ENCODE data around the gene PARD3B. TPM values are rescaled to one million over a fixed set of nuclear protein-coding genes. Genes with fewer than 3 reads are reported as not detected.

The PARD3B gene
- total and polyA plus RNA-seq, 4 donors, result 6.8 to 50.9 (median 22.5) TPM

DNA sequence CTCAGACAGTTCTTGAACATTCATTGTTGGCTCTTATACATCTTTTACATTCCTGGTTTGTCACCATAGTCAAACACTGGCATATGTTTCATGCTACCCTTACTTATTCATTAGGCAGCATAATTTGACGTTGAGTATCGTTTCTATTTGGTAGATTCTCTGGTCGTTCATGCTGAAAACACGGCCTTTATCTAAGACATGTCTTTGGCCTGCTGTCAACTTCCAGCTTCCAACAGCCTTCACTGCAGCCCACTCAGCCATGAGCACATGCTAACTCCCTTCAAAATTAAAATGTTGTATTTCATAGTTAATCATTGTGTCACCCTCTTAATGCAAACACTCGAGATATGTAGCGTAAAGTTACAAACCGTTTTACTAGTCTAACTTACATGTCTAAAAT lies 644.0 kb downstream of the PARD3B start:
- WGBS, 2 donors, result 60 to 70% methylated on average over 7 of the region's 7 CpGs
- DNase-seq (no peak), ATAC-seq (ENCODE audit: low FRiP score) (no peak)
- Histone ChIP-seq H3K4me3 (ENCODE audit: low read length in 2 of 2) (no peak overlapping the region), H3K27me3 (ENCODE audit: control insufficient read depth in 1 of 2, insufficient read depth in 2 of 2, low read length in 1 of 2) (no peaks in the 10 kb centered on the region), H3K27ac (ENCODE audit: low read depth in 1 of 2, low read length in 2 of 2) (no peak overlapping the region), H3K36me3 (ENCODE audit: control insufficient read depth in 1 of 2, insufficient read depth in 2 of 2, low read length in 1 of 2) (no peaks in the 10 kb centered on the region), H3K9me3 (ENCODE audit: control insufficient read depth, low read length) (no peaks in the 10 kb centered on the region), H3K4me1 (ENCODE audit: control insufficient read depth in 1 of 2, insufficient read depth in 2 of 2, low read length in 2 of 2) (no peaks in the 10 kb centered on the region)
- intact Hi-C loops (cut with DNase I), result no loop called here

DNA sequence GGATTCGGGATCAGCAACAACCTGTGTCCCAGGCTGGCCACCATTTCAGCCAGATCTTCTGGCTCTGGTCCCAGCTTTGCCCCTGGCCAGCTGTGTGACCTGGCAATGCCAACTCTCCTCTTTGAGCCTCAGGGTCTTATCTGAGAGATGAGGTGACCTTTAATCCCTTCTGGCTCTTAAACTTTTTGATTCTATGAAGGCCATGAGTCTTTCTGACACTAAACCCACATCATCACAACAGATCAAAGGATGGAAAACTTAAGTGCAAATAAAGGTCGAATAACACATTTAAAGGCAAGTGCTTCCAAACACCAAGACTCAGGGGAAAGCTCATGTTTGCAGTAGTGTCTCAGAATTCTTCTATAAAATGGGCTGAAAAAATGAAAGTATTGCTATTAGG lies 645.3 kb downstream of the PARD3B start:
- 92 to 94% methylated on average over 2 of the region's 2 CpGs for WGBS, 2 donors
- Histone ChIP-seq H3K4me1 (ENCODE audit: control insufficient read depth in 1 of 2, insufficient read depth in 2 of 2, low read length in 2 of 2) (no peaks in the 10 kb centered on the region), H3K36me3 (ENCODE audit: control insufficient read depth in 1 of 2, insufficient read depth in 2 of 2, low read length in 1 of 2) (no peaks in the 10 kb centered on the region), H3K9me3 (ENCODE audit: control insufficient read depth, low read length) (no peaks in the 10 kb centered on the region), H3K4me3 (ENCODE audit: low read length in 2 of 2) (no peak overlapping the region), H3K27me3 (ENCODE audit: control insufficient read depth in 1 of 2, insufficient read depth in 2 of 2, low read length in 1 of 2) (no peaks in the 10 kb centered on the region), H3K27ac (ENCODE audit: low read depth in 1 of 2, low read length in 2 of 2) (no peak overlapping the region)
- DNase-seq (no peak), ATAC-seq (ENCODE audit: low FRiP score) (no peak)
- intact Hi-C loops (cut with DNase I), result no loop called here

DNA sequence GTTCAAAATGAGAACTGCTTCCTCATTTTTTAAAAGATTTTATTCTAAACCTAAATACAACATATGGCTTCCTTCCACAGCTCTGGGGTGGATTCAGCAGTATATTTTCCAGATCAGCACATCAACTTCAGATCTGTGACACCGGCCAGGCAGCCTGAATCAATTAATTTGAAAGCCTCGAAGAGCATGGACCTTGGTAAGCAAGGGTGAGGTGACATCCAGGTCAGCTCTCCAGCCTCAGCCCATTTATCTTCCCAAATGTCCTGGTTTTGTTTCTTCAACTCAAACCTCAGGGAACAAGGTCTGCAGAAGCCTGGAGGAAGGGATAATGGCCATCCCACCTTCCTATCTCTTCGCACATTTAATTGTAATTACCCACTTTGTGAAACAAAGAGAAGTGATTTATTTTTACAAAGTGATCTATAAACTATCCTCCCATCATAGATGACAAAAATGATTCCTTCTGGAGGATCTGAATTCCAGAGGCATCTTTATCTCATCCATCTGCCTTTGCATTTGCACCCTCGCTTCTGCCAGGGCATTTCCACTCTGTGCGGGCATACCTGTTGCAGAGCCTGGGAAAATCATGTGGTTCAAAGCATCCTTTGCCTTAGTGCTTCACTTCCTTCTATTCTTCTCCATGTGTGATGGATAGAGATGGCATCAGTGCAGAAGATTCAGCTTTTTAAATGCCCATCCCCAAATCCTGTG lies 648.0 kb downstream of the PARD3B start:
- ATAC-seq (ENCODE audit: low FRiP score) (no peak), DNase-seq (no peak)
- intact Hi-C loops (cut with DNase I), result no loop called here
- no peaks in the 10 kb centered on the region for H3K4me1 ChIP-seq (ENCODE audit: control insufficient read depth in 1 of 2, insufficient read depth in 2 of 2, low read length in 2 of 2)
- no peaks in the 10 kb centered on the region for H3K9me3 ChIP-seq (ENCODE audit: control insufficient read depth, low read length)
- 78% methylated on average over 5 of the region's 5 CpGs for WGBS, 2 donors
- H3K36me3 ChIP-seq (ENCODE audit: control insufficient read depth in 1 of 2, insufficient read depth in 2 of 2, low read length in 1 of 2), result no peaks in the 10 kb centered on the region
- H3K4me3 ChIP-seq (ENCODE audit: low read length in 2 of 2), result no peak overlapping the region
- H3K27me3 ChIP-seq (ENCODE audit: control insufficient read depth in 1 of 2, insufficient read depth in 2 of 2, low read length in 1 of 2), result no peaks in the 10 kb centered on the region
- no peak overlapping the region for H3K27ac ChIP-seq (ENCODE audit: low read depth in 1 of 2, low read length in 2 of 2)

DNA sequence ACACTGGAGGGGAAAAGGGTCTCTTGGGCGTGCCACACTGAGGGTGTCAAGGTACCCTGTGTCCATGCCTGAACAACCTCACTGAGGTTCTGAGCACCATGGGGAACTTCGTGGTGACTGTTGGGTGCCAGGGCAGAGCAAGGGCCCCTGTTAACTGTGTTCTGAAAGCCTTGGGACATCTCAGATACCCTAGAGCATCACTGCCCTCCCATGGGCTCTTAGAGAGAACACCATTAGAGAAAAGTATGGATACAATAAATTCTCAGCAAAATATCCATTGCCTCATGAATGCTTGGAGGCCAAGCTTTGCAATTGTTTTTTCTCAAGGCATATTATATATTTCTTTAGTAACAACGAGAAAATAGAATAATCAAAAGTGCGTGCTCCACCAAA lies 648.6 kb downstream of the PARD3B start:
- ATAC-seq (ENCODE audit: low FRiP score) (no peak), DNase-seq (no peak)
- no peaks in the 10 kb centered on the region for H3K9me3 ChIP-seq (ENCODE audit: control insufficient read depth, low read length)
- H3K27me3 ChIP-seq (ENCODE audit: control insufficient read depth in 1 of 2, insufficient read depth in 2 of 2, low read length in 1 of 2), result no peaks in the 10 kb centered on the region
- WGBS, 2 donors, result 86 to 89% methylated on average over 4 of the region's 4 CpGs
- H3K27ac ChIP-seq (ENCODE audit: low read depth in 1 of 2, low read length in 2 of 2), result no peak overlapping the region
- intact Hi-C loops (cut with DNase I), result no loop called here
- no peaks in the 10 kb centered on the region for H3K4me1 ChIP-seq (ENCODE audit: control insufficient read depth in 1 of 2, insufficient read depth in 2 of 2, low read length in 2 of 2)
- H3K36me3 ChIP-seq (ENCODE audit: control insufficient read depth in 1 of 2, insufficient read depth in 2 of 2, low read length in 1 of 2), result no peaks in the 10 kb centered on the region
- no peak overlapping the region for H3K4me3 ChIP-seq (ENCODE audit: low read length in 2 of 2)

DNA sequence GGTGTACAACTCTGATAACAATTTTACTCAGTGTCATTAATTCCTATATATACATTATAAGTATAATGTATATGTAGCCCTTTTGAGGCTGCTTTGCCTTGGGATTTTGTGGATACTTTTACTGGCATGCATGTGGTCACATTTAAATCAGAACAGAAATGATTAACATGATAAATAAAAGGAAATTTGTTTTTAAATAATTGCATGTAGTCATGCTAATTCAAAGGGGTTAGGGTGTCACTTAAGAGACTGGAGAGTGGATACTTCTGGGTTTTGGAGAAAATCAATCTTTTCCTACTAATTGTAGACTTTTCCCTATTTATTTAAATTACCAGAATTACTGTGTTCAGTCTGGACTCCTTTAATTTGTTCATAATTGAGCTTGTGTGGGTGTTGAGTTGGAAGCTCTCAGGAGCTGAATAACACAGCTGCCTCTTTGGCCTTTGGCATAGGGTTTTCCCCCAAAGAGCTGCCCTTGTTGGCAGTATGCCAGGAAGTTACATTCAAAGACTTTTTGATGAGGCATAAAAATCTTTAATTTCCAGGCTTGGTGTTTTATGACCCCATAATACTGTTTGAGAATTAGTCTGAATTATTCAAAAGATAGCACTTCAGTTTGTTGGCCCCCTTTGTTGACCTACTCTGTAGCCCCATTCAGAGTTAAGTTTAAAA lies 652.3 kb downstream of the PARD3B start:
- intact Hi-C loops (cut with DNase I), result no loop called here
- no peak for DNase-seq
- Histone ChIP-seq H3K4me3 (ENCODE audit: low read length in 2 of 2) (no peak overlapping the region), H3K4me1 (ENCODE audit: control insufficient read depth in 1 of 2, insufficient read depth in 2 of 2, low read length in 2 of 2) (no peaks in the 10 kb centered on the region), H3K27ac (ENCODE audit: low read depth in 1 of 2, low read length in 2 of 2) (no peak overlapping the region), H3K9me3 (ENCODE audit: control insufficient read depth, low read length) (no peaks in the 10 kb centered on the region), H3K27me3 (ENCODE audit: control insufficient read depth in 1 of 2, insufficient read depth in 2 of 2, low read length in 1 of 2) (no peaks in the 10 kb centered on the region), H3K36me3 (ENCODE audit: control insufficient read depth in 1 of 2, insufficient read depth in 2 of 2, low read length in 1 of 2) (no peaks in the 10 kb centered on the region)
- no peak for ATAC-seq (ENCODE audit: low FRiP score)

DNA sequence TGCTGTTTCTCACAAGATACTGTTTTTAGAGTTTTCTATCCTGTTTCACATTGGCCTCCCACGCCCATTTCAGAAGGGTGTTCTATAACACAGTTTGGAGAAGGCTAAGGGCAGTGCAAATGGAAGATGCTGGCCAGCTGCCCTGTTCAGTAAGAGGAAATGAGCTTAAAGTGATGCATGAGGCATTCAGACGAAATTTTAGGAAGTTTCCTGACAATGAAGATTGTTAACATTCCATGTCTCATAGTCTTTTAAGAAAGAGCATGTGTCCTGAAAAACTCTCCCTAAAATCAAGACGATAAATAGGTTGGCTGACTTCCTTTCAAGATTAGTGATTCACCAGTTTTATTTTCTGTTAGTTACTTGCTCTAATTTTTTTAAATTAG lies 652.9 kb downstream of the PARD3B start:
- Histone ChIP-seq H3K4me1 (ENCODE audit: control insufficient read depth in 1 of 2, insufficient read depth in 2 of 2, low read length in 2 of 2) (no peaks in the 10 kb centered on the region), H3K4me3 (ENCODE audit: low read length in 2 of 2) (no peak overlapping the region), H3K9me3 (ENCODE audit: control insufficient read depth, low read length) (no peaks in the 10 kb centered on the region), H3K27ac (ENCODE audit: low read depth in 1 of 2, low read length in 2 of 2) (no peak overlapping the region), H3K27me3 (ENCODE audit: control insufficient read depth in 1 of 2, insufficient read depth in 2 of 2, low read length in 1 of 2) (no peaks in the 10 kb centered on the region), H3K36me3 (ENCODE audit: control insufficient read depth in 1 of 2, insufficient read depth in 2 of 2, low read length in 1 of 2) (no peaks in the 10 kb centered on the region)
- ATAC-seq (ENCODE audit: low FRiP score) (no peak), DNase-seq (peak in 1 of 2 donors; percentile 53)
- WGBS, 2 donors, result 54 to 60% methylated on average over 3 of the region's 3 CpGs
- intact Hi-C loops (cut with DNase I), result no loop called here

DNA sequence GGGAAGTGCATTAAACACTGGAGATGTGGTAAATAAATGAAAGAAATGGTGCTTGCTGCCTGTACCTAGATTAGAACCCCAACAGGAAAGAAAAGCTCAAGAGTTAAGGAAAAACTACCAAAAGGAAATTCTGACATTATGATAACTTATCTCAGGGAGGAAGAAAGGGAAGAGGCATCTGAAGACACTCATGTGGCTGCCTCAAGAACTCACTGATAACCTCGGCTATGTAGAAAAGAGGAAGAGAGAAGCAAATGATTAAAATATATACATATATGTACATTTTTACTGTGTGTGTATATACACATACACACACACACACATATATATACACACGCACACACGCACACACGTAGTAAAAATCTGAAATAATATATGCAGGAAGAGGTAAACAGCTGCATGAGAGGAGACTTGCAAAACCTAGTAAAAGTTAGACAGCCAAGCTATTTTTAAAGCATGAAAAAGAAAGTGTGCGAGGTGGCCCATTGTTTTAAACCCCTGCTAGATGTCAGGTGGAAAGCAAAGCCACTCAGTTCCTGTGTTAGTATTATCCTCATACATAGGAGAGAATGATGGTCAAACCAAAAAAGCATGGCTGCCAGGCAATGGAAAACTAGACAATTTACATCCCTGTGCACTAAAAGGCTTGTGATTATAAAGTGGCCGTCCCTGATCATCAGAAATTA lies 654.0 kb downstream of the PARD3B start:
- ATAC-seq (ENCODE audit: low FRiP score) (no peak), DNase-seq (no peak)
- Histone ChIP-seq H3K4me3 (ENCODE audit: low read length in 2 of 2) (no peak overlapping the region), H3K9me3 (ENCODE audit: control insufficient read depth, low read length) (no peaks in the 10 kb centered on the region), H3K4me1 (ENCODE audit: control insufficient read depth in 1 of 2, insufficient read depth in 2 of 2, low read length in 2 of 2) (no peaks in the 10 kb centered on the region), H3K36me3 (ENCODE audit: control insufficient read depth in 1 of 2, insufficient read depth in 2 of 2, low read length in 1 of 2) (no peaks in the 10 kb centered on the region), H3K27ac (ENCODE audit: low read depth in 1 of 2, low read length in 2 of 2) (no peak overlapping the region), H3K27me3 (ENCODE audit: control insufficient read depth in 1 of 2, insufficient read depth in 2 of 2, low read length in 1 of 2) (no peaks in the 10 kb centered on the region)
- intact Hi-C loops (cut with DNase I), result no loop called here
- 88 to 96% methylated on average over 6 of the region's 6 CpGs for WGBS, 2 donors

DNA sequence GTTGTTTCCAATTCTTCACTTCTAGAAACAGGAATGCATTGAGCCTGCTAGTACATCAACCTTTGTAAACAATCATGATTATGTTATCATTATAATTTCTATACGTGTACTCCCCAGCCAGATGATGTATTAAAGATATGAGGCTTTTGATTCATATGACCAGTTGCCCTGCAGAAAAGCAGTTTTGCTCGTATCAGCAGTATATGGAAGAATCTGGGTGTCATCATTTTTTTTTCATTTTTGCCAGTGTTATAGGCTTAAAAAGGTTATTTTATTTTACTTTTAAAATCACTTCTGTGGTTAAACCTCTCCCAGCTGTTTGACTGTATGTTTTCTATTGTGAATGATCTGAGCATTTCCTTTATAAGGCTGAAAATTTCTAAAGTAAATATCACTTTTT lies 665.2 kb downstream of the PARD3B start:
- no peaks in the 10 kb centered on the region for H3K27me3 ChIP-seq (ENCODE audit: control insufficient read depth in 1 of 2, insufficient read depth in 2 of 2, low read length in 1 of 2)
- no peak for ATAC-seq (ENCODE audit: low FRiP score)
- H3K9me3 ChIP-seq (ENCODE audit: control insufficient read depth, low read length), result no peaks in the 10 kb centered on the region
- no peaks in the 10 kb centered on the region for H3K36me3 ChIP-seq (ENCODE audit: control insufficient read depth in 1 of 2, insufficient read depth in 2 of 2, low read length in 1 of 2)
- intact Hi-C loops (cut with DNase I), result no loop called here
- DNase-seq, result no peak
- no peak overlapping the region for H3K4me3 ChIP-seq (ENCODE audit: low read length in 2 of 2)
- no peak overlapping the region for H3K27ac ChIP-seq (ENCODE audit: low read depth in 1 of 2, low read length in 2 of 2)
- H3K4me1 ChIP-seq (ENCODE audit: control insufficient read depth in 1 of 2, insufficient read depth in 2 of 2, low read length in 2 of 2), result no peaks in the 10 kb centered on the region
- WGBS, 2 donors, result 75 to 84% methylated on average over 2 of the region's 2 CpGs

DNA sequence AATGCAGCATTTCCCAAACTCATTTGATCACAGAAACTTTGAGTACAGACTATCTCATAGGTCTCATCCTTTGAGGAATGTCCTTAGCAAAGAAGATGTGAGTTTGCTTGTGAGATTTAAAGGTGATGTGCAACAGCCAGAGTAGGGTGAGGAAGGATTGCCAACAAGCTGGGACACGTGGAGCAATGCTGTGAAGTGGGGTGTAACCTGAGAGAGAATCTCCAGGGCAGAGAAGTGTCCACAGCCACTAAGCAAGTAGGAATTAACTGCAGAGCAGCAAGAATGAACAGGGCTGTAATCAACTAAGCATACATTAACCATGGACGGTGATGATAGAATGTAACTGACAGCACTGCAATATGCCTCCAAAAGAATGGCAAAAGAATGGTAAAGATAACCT lies 667.1 kb downstream of the PARD3B start:
- no peak for ATAC-seq (ENCODE audit: low FRiP score)
- 80 to 87% methylated on average over 2 of the region's 2 CpGs for WGBS, 2 donors

More for the DNA sequence above, 667.1 kb downstream of the PARD3B start:
- Histone ChIP-seq H3K4me1 (ENCODE audit: control insufficient read depth in 1 of 2, insufficient read depth in 2 of 2, low read length in 2 of 2) (no peaks in the 10 kb centered on the region), H3K27ac (ENCODE audit: low read depth in 1 of 2, low read length in 2 of 2) (no peak overlapping the region), H3K4me3 (ENCODE audit: low read length in 2 of 2) (no peak overlapping the region), H3K9me3 (ENCODE audit: control insufficient read depth, low read length) (no peaks in the 10 kb centered on the region), H3K27me3 (ENCODE audit: control insufficient read depth in 1 of 2, insufficient read depth in 2 of 2, low read length in 1 of 2) (no peaks in the 10 kb centered on the region), H3K36me3 (ENCODE audit: control insufficient read depth in 1 of 2, insufficient read depth in 2 of 2, low read length in 1 of 2) (no peaks in the 10 kb centered on the region)
- no peak for DNase-seq
- intact Hi-C loops (cut with DNase I), result no loop called here

All from aorta (tissue), 5 donors.